Measurements from ENCODE around the gene FANCI. TPM values are rescaled to one million over a fixed set of nuclear protein-coding genes. Genes with fewer than 3 reads are reported as not detected.
A peak's percentile ranks its signal among the peaks of the same experiment; 100 is the strongest.

Gene FANCI
- total RNA-seq, 2 experiments from 2014 or later, result 6.1 to 7.1 TPM

GRCh38 chr15:89205991-89206585 lies 37.7 kb upstream of the FANCI start:
- H3K36me3 Mint-ChIP-seq (ENCODE audit: low read depth), result peaks cover 10% of the 10 kb centered on the region

DNA sequence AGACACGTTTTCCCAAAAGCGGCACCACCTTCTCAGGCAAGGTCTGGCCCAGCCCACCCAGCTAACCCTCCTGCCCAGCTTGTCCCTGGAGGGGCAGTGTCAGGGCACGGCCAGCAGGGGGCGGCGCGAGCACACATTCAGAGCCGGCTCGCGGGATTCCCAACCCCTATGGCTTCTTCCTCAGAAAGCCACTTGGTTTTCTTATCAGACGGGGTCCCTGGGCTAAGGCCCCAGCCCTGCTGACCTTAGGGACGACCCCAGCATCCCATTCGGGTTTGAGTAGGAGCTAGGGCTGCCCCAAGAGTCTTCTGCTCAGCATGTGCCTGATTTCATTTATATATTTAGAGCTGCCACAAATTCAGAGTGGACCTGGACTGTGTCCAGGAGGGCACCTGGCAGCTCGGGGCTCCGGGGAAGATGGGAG lies 36.9 kb upstream of the FANCI start:
- peaks cover 24% of the 10 kb centered on the region for H3K4me1 Mint-ChIP-seq (ENCODE audit: low read depth)
- DNase-seq (peak; percentile 45 to 83 (median 63)), ATAC-seq (ENCODE audit: poor library complexity) (peak; percentile 92)
- H3K9me3 Mint-ChIP-seq, result no peaks in the 10 kb centered on the region
- no peak overlapping the region for H3K27ac Mint-ChIP-seq
- Histone ChIP-seq H3K27ac (ENCODE audit: low read depth in 1 of 2, low read length in 2 of 2) (no peak overlapping the region), H3K36me3 (ENCODE audit: insufficient read depth, low read length) (no peaks in the 10 kb centered on the region), H3K27me3 (ENCODE audit: control insufficient read depth in 1 of 2, insufficient read depth in 2 of 2, low read length in 2 of 2) (no peaks in the 10 kb centered on the region), H3K4me3 (ENCODE audit: low read length) (no peak overlapping the region), H3K9me3 (ENCODE audit: control insufficient read depth in 1 of 2, insufficient read depth in 1 of 2, low read length in 2 of 2) (no peaks in the 10 kb centered on the region), H3K4me1 (ENCODE audit: insufficient read depth, low read length) (peaks cover 28% of the 10 kb centered on the region)
- no peak overlapping the region for H3K4me3 Mint-ChIP-seq
- intact Hi-C loops (cut with DNase I, micrococcal nuclease), result loop anchor here in 1 of 2 experiments (1.0 kb wide), 1 partner anchor 223 kb away; no protein-coding TSS in a partner anchor
- ChIA-PET CTCF (interaction anchor here (0.5 to 1.9 kb wide), 30 partner anchors 8 to 375 kb away, joined by 3 to 16 read pairs (median 4); partner anchors contain the start of genes FANCI and POLG), POLR2A (interaction anchor here (1.1 kb wide), 1 partner anchor 123 kb away, joined by 4 read pairs; no protein-coding TSS in a partner anchor)
- H3K27me3 Mint-ChIP-seq, result no peaks in the 10 kb centered on the region
- TF ChIP-seq CTCF (IDR thresholded peaks at IDR 0.05), result peak; percentile 98
- peaks cover 2% of the 10 kb centered on the region for H3K36me3 Mint-ChIP-seq (ENCODE audit: low read depth)

More at GRCh38 chr15:89205991-89206585, 37.7 kb upstream of the FANCI start:
- ChIA-PET CTCF (interaction anchor here (0.7 to 1.9 kb wide), 29 partner anchors 8 to 376 kb away, joined by 3 to 16 read pairs (median 4); partner anchors contain the start of genes FANCI and POLG), POLR2A (interaction anchor here (0.6 kb wide), 1 partner anchor 108 kb away, joined by 3 read pairs; no protein-coding TSS in a partner anchor)
- H3K27me3 ChIP-seq (ENCODE audit: control insufficient read depth in 1 of 2, insufficient read depth in 2 of 2, low read length in 2 of 2), result no peaks in the 10 kb centered on the region
- no peaks in the 10 kb centered on the region for H3K9me3 ChIP-seq (ENCODE audit: control insufficient read depth in 1 of 2, insufficient read depth in 1 of 2, low read length in 2 of 2)
- intact Hi-C loops (cut with DNase I, micrococcal nuclease), result no loop called here
- TF ChIP-seq CTCF (IDR thresholded peaks at IDR 0.05), result no peak
- H3K27ac ChIP-seq (ENCODE audit: low read depth in 1 of 2, low read length in 2 of 2), result no peak overlapping the region
- no peak overlapping the region for H3K4me3 ChIP-seq (ENCODE audit: low read length)
- ATAC-seq (ENCODE audit: poor library complexity), result no peak
- Mint-ChIP-seq H3K4me3 (no peak overlapping the region), H3K27me3 (no peaks in the 10 kb centered on the region), H3K9me3 (no peaks in the 10 kb centered on the region), H3K4me1 (ENCODE audit: low read depth) (peaks cover 24% of the 10 kb centered on the region), H3K27ac (no peak overlapping the region)
- peaks cover 28% of the 10 kb centered on the region for H3K4me1 ChIP-seq (ENCODE audit: insufficient read depth, low read length)
- H3K36me3 ChIP-seq (ENCODE audit: insufficient read depth, low read length), result no peaks in the 10 kb centered on the region
- DNase-seq, result no peak

DNA sequence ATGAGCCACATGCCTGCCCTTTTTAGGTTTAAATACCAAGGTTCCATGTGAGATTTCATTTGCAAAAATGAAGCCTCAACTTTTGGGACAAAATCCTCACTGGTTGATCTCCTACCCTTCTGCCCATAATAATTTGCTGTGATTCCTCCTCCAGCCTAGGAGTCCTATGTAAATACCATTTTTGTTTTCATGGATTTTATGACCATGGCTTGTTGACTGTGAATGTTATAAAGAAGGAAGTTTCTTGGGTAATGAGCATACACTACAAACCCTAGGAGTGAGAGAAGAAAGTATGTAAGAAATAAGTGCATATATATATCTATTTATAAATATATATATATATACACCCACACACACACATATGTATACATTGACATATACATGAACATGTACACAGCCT lies 35.5 kb upstream of the FANCI start:
- ChIA-PET POLR2A (no interaction called here), CTCF (interaction anchor here (1.9 kb wide), 1 partner anchor 14 kb away, joined by 6 read pairs; no protein-coding TSS in a partner anchor)
- no peaks in the 10 kb centered on the region for H3K9me3 ChIP-seq (ENCODE audit: control insufficient read depth in 1 of 2, insufficient read depth in 1 of 2, low read length in 2 of 2)
- DNase-seq, result no peak
- intact Hi-C loops (cut with DNase I, micrococcal nuclease), result no loop called here
- H3K27me3 ChIP-seq (ENCODE audit: control insufficient read depth in 1 of 2, insufficient read depth in 2 of 2, low read length in 2 of 2), result no peaks in the 10 kb centered on the region
- Mint-ChIP-seq H3K4me1 (ENCODE audit: low read depth) (peaks cover 23% of the 10 kb centered on the region), H3K9me3 (no peaks in the 10 kb centered on the region), H3K4me3 (no peak overlapping the region), H3K27ac (no peak overlapping the region), H3K27me3 (no peaks in the 10 kb centered on the region), H3K36me3 (ENCODE audit: low read depth) (no peaks in the 10 kb centered on the region)
- TF ChIP-seq CTCF (IDR thresholded peaks at IDR 0.05), result no peak
- H3K27ac ChIP-seq (ENCODE audit: low read depth in 1 of 2, low read length in 2 of 2), result no peak overlapping the region
- peaks cover 27% of the 10 kb centered on the region for H3K4me1 ChIP-seq (ENCODE audit: insufficient read depth, low read length)
- H3K4me3 ChIP-seq (ENCODE audit: low read length), result no peak overlapping the region
- H3K36me3 ChIP-seq (ENCODE audit: insufficient read depth, low read length), result no peaks in the 10 kb centered on the region
- no peak for ATAC-seq (ENCODE audit: poor library complexity)

Data from CD4-positive, alpha-beta T cell (primary cell).